NB4 (cell line): ENCODE results near the gene KLK12.

Experiments
- DNase-seq: peaks from one replicate; pipeline ENCODE4 v3.0.0; 2010; ENCODE audit warnings: low read depth
- H3K4me3 ChIP-seq: one replicate; pipeline ENCODE4 v1.5.1; 2011; ENCODE audit warnings: mild to moderate bottlenecking, low read depth, low read length, moderate library complexity
- MYC ChIP-seq: IDR thresholded peaks from 2 replicates; pipeline ENCODE4 v1.6.1; 2011; ENCODE audit warnings: low read depth, low read length
- POLR2A ChIP-seq: IDR thresholded peaks from 2 replicates; pipeline ENCODE4 v1.6.1; 2011; ENCODE audit warnings: mild to moderate bottlenecking; ENCODE audit not compliant: insufficient read length; ENCODE audit errors: extremely low read depth
- TF ChIP-seq, protein P1 (sequence below): IDR thresholded peaks from one replicate; pipeline ENCODE4 v1.5.1; 2012; ENCODE audit warnings: low read depth, low read length
- TF ChIP-seq, protein P2 (sequence below): IDR thresholded peaks from 2 replicates; pipeline ENCODE4 v1.6.1; 2011; ENCODE audit warnings: low read depth, low read length

KLK12 gene

DNA sequence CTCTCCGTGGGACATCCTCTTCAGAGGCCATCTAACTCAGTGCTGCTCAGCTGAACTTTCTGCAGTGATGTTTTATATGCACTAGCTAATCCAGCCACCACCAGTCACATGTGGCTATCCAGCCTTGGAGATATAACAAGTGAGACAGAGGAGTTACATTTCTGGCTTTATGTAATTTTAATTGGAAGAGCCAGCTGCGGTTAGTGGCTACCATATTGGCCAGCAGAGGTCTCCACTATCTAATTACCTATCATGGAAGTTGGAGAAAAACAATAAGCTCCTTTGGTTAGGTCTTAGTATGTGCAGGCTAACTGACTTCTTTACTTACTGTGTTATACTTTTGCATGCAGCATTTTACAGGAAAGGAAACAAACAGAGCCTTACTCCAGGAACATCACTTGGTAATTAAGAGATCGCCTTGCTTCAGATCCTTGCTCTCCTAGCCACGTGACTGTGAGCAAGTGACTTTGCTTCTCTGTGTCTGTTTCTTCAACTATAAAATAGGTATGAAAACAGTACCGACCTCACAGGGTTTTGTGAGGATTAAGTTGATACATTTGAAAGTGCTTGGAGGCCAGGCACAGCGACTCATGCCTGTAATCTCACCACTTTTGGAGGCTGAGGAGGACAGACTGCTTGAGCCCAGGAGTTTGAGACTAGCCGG lies 13.7 kb downstream of the KLK12 start:
- TF ChIP-seq MYC: no peak
- TF ChIP-seq, protein P1, sequence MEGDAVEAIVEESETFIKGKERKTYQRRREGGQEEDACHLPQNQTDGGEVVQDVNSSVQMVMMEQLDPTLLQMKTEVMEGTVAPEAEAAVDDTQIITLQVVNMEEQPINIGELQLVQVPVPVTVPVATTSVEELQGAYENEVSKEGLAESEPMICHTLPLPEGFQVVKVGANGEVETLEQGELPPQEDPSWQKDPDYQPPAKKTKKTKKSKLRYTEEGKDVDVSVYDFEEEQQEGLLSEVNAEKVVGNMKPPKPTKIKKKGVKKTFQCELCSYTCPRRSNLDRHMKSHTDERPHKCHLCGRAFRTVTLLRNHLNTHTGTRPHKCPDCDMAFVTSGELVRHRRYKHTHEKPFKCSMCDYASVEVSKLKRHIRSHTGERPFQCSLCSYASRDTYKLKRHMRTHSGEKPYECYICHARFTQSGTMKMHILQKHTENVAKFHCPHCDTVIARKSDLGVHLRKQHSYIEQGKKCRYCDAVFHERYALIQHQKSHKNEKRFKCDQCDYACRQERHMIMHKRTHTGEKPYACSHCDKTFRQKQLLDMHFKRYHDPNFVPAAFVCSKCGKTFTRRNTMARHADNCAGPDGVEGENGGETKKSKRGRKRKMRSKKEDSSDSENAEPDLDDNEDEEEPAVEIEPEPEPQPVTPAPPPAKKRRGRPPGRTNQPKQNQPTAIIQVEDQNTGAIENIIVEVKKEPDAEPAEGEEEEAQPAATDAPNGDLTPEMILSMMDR: peak; percentile 55
- TF ChIP-seq, protein P2, sequence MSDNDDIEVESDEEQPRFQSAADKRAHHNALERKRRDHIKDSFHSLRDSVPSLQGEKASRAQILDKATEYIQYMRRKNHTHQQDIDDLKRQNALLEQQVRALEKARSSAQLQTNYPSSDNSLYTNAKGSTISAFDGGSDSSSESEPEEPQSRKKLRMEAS: no peak
- no peak for TF ChIP-seq POLR2A
- H3K4me3 ChIP-seq: no peak overlapping the region
- DNase-seq: peak; percentile 71

DNA sequence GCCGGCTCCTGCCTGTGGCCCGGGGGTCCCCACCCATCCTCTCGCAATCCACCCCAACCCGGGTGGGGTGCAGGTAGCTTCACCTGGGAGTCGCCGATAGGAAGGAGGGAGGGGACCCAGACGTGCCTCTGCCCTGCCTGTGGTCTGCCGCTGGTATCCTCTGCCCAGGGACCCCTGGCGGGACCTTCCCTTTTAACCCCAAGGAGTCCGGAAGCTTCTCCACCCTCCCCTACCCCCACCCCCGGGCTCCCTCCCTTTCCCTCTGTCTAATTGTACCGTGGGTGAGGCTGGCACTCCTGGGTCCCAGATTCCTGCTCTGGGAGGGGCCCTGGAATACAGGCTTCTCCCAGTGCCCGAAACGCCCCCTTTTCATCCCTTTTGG lies 15.3 kb downstream of the KLK12 start, which contains the start of gene KLK10:
KLK10 (minus strand) TSS at position 166 of the 382 bp plus-strand sequence. CDS start 579 bp downstream, outside the sequence.
- TF ChIP-seq, protein P2: no peak
- TF ChIP-seq MYC: no peak
- TF ChIP-seq, protein P1: no peak
- no peak for TF ChIP-seq POLR2A
- no peak within 1 kb of the TSS for H3K4me3 ChIP-seq
- no peak for DNase-seq

DNA sequence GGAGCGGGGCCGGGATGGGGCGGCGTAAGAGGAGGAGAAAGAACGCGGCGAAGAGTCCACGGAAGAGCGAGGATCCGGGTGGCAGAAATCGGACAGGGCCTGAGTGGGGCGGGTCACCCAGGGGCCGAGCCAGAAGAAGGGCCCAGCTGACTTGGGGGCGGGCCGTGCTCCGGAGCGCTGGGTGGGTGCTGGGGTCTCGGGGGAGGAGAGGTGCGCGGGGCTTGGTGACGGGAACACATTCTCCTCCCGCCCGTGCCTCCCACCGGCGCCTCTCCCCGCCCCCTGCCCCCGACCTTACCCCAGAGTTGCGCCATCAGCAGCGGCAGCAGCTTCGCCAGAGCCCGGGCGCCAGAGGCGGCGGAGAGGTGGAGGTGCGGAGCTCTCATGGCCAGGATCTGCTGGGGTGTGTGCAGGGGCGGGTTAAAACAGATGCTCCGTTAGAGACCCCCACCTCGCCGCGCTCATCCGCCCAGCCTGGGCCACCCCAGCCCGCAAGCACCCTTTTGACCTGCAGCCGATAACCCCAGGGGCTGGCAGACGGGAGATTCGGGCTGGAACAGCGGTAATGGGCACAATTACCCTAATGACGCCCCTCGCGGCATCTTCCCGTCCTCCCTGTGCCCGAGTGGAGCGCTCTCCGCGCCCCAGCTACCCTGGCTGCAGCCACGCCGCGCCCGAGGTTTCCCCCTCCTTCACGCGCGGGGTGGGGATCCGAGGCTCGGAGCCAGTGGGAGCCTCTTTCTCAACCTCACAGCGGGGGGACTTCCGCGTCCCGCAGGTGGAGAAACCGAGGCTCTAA lies 15.9 kb downstream of the KLK12 start:
- no peak for TF ChIP-seq MYC
- TF ChIP-seq, protein P1: no peak
- no peak for TF ChIP-seq POLR2A
- TF ChIP-seq, protein P2: no peak
- H3K4me3 ChIP-seq: no peak overlapping the region
- peak; percentile 57 for DNase-seq

DNA sequence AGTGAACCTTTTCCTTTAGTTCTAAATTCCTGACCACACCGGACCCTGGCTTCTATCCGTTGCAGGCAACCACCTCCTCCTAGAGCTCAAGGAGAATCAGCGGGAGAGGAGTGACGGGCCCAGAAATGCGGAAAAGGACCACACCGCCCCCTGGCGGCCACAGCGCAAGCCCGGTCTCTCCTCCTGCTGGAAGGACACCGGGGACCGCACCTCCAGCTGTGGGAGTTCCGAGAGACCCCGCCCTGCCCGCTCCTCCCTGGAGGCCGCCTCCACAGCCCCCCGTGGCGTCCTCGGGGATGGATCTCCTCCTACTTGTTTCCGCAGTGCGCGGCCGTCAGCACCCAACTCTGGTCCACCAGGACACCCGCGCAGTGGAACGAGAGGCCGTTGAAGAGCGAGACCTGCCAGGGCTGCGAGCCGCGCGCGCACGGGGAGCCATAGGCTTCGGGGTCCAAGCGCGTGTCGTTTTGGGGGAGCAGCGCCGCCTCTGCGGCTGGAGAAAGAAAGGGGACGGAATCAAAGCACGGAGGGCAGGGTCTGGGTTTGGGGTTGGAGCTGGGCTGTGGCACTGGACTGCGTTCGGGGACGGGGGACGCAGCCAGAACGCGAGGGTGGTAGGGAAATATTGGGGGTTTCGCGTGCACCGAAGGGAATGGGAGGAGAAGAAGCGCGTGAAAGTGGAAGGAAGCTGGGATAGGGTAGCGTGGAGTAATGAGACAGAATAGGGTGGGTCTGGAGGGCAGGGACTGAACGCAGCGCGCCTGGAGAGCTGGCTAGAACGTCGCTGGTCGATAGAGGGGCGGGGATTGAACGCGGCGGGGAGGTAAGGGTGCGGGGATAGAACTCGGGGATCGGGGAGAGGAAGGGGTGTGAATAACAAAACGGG lies 17.8 kb downstream of the KLK12 start:
- no peak for TF ChIP-seq MYC
- TF ChIP-seq, protein P1: peak; percentile 71
- TF ChIP-seq, protein P2: no peak
- no peak for TF ChIP-seq POLR2A
- peak; percentile 66 for DNase-seq

DNA sequence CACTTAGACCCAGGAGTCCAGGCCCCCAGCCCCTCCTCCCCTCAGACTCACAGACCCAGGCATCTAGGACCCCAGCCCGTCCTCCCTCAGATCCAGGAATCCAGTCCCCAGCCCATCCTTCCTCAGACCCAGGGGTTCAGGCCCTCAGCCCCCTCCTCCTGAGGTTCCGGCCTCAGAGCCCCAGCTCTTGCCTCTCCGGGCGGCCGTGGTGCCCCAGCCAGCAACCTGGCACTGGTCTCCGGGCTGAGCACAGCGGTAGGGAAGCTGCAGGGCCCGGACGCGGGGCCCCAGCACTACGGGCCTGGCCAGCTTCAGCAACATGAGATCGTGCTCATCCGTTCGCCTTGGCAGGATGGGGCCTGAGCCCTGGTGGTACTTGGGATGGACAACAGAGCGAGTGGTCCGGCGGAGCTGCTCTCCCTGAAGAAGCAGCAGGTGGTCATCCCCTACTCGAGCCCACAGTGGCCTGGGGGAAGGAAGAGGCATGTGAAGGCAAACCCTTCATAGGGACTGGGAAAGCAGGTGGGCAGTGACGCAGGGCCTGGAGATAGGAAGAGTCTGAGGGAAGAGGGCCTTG lies 19.0 kb downstream of the KLK12 start:
- TF ChIP-seq MYC: no peak
- TF ChIP-seq, protein P1: no peak
- no peak for TF ChIP-seq POLR2A
- TF ChIP-seq, protein P2: no peak
- DNase-seq: no peak

More for the DNA sequence above, 17.8 kb downstream of the KLK12 start:
- H3K4me3 ChIP-seq: no peak overlapping the region

More for the DNA sequence above, 19.0 kb downstream of the KLK12 start:
- no peak overlapping the region for H3K4me3 ChIP-seq
